ENCODE data around the gene FBXW8.

DNA sequence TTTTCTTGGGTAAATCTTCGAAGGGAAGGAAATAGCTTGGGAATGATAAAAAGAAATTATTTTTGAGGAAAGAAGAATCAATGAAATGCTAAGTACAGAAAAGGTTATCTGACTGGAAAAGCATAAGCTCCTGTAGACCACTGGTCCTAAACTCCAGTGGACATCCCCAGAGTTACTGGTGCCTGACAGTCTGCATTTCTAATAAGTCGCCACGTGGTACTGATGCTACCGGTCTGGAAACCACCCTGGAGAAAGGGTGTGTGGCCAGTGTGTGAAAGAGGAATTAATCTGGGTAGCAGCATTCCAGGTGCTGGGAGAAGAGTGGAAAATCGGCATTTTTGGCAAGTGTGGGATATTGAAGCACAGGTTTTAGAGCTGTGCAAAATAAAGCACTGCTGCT is 73.3 kb downstream of the FBXW8 start:
- TF ChIP-seq RAD21 (IDR thresholded peaks at IDR 0.05) (no peak), YY1 (IDR thresholded peaks at IDR 0.05) (no peak)
- TF ChIP-seq, protein P1, sequence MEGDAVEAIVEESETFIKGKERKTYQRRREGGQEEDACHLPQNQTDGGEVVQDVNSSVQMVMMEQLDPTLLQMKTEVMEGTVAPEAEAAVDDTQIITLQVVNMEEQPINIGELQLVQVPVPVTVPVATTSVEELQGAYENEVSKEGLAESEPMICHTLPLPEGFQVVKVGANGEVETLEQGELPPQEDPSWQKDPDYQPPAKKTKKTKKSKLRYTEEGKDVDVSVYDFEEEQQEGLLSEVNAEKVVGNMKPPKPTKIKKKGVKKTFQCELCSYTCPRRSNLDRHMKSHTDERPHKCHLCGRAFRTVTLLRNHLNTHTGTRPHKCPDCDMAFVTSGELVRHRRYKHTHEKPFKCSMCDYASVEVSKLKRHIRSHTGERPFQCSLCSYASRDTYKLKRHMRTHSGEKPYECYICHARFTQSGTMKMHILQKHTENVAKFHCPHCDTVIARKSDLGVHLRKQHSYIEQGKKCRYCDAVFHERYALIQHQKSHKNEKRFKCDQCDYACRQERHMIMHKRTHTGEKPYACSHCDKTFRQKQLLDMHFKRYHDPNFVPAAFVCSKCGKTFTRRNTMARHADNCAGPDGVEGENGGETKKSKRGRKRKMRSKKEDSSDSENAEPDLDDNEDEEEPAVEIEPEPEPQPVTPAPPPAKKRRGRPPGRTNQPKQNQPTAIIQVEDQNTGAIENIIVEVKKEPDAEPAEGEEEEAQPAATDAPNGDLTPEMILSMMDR (IDR thresholded peaks at IDR 0.05; ENCODE audit: low read depth, low read length, missing input control): no peak
- TF ChIP-seq, protein P2, sequence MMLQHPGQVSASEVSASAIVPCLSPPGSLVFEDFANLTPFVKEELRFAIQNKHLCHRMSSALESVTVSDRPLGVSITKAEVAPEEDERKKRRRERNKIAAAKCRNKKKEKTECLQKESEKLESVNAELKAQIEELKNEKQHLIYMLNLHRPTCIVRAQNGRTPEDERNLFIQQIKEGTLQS (IDR thresholded peaks at IDR 0.05): no peak
- TF ChIP-seq, protein P3, sequence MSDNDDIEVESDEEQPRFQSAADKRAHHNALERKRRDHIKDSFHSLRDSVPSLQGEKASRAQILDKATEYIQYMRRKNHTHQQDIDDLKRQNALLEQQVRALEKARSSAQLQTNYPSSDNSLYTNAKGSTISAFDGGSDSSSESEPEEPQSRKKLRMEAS (IDR thresholded peaks at IDR 0.05): no peak

Measured in liver (tissue), 3 donors.